ENCODE measurements around the gene FRMD8. TPM values are rescaled to one million over a fixed set of nuclear protein-coding genes. Genes with fewer than 3 reads are reported as not detected.
A peak's percentile ranks its signal among the peaks of the same experiment; 100 is the strongest.

The FRMD8 gene
- total and polyA plus RNA-seq, 4 donors, result 16.8 to 39.5 (median 23.5) TPM

DNA sequence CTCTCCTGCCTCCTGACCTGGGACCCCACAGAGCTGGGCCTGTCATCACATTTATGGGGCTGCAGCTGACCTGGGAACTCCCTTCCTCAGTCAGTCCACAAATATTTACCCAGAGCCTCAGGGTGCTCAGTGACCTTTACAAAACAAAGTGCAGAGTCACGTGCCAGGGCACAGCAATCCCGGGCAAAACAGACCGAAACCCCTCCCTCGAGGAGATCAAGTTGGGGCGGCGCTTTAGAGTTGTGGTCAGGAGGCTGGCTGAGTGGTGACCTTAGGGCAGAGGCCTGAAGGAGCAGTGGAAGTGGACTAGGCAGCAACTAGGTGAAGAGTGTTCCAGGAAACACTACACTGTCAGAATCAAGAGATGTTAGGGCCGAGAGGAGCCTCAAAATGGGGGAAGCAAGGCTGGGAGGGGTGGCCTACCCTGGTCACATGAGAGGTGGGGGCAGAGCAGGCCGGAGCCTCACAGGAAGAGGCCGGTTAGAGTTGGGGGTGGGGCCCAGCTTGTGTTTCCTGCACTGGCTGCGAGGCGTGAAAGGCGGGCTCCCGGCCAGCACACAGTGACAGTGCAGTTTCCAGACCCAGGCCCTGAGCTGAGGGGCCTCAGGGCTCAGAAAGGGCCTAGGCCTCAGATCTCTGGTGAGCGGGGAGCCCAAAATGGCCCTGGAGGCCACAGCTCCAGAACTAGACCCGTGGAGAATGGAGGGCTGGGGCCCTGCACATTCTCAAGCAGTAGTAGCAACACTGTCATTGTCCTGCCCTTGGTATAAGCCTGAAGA lies 32.4 kb downstream of the FRMD8 start:
- DNase-seq (peak; percentile 98 to 99), ATAC-seq (ENCODE audit: low FRiP score) (peak; percentile 63)
- Histone ChIP-seq H3K4me1 (ENCODE audit: control insufficient read depth in 1 of 2, insufficient read depth in 2 of 2, low read length in 2 of 2) (no peaks in the 10 kb centered on the region), H3K36me3 (ENCODE audit: control insufficient read depth in 1 of 2, insufficient read depth in 2 of 2, low read length in 1 of 2) (no peaks in the 10 kb centered on the region), H3K27me3 (ENCODE audit: control insufficient read depth in 1 of 2, insufficient read depth in 2 of 2, low read length in 1 of 2) (peaks cover 0 to 1% of the 10 kb centered on the region in 2 donors), H3K27ac (ENCODE audit: low read depth in 1 of 2, low read length in 2 of 2) (peak overlapping the region; percentile 97), H3K9me3 (ENCODE audit: control insufficient read depth, low read length) (no peaks in the 10 kb centered on the region), H3K4me3 (ENCODE audit: low read length in 2 of 2) (no peak overlapping the region)
- intact Hi-C loops (cut with DNase I), result loop anchor here (5.0 kb wide), 2 partner anchors 37 to 52 kb away; partner anchors contain the start of gene SLC25A45 (in 1 of the 2)
- WGBS, 2 donors, result 2 to 3% methylated on average over 15 of the region's 15 CpGs

DNA sequence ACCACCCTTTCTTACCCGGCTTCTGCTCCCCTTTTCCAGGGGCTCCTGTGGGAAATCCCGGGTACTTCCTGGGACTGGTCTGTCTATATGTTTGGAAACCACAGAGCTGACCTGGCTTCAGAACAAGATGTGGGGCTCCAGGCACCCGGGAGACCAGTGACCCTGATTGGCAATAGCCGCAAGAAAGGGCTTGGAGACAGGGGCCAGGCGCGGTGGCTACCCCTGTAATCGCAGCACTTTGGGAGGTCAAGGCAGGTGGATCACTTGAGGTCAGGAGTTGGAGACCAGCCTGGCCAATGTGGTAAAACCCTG lies 33.0 kb downstream of the FRMD8 start:
- DNase-seq, result peak; percentile 55 to 79
- WGBS, 2 donors, result 35 to 37% methylated on average over 7 of the region's 7 CpGs

DNA sequence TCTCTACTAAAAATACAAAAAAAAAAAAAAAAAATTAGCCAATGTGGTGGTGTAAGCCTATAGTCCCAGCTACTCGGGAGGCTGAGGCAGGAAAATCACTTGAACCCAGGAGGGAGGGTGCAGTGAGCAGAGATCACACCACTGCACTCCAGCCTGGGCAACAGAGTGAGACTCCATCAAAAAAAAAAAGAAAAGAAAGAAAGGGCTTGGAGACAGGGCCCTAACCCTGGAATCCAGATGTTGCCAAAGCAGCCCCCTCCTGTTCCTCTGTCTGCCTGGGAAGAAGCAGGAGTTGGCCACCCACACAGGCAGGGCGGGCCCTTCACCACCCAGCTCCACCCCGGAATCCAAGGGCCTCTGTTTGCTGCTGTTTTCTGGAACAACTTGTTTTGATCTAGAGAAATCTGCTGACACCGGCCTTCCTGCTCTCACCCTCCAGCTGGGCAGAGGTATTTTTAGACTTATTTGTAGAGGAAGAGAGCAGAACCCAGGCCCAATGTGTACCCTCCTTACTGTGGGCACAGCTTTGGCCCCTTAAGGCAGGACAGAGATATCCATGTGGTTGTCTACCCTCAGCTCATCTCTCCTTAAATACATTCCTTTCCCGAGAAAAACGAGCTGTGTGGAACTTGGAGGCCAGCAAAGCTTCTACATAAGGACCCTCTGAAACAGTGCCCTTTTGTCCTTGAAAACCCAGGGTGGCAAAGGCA lies 33.5 kb downstream of the FRMD8 start:
- Histone ChIP-seq H3K9me3 (ENCODE audit: control insufficient read depth, low read length) (no peaks in the 10 kb centered on the region), H3K36me3 (ENCODE audit: control insufficient read depth in 1 of 2, insufficient read depth in 2 of 2, low read length in 1 of 2) (no peaks in the 10 kb centered on the region), H3K27me3 (ENCODE audit: control insufficient read depth in 1 of 2, insufficient read depth in 2 of 2, low read length in 1 of 2) (peaks cover 0 to 1% of the 10 kb centered on the region in 2 donors), H3K4me3 (ENCODE audit: low read length in 2 of 2) (no peak overlapping the region), H3K4me1 (ENCODE audit: control insufficient read depth in 1 of 2, insufficient read depth in 2 of 2, low read length in 2 of 2) (no peaks in the 10 kb centered on the region), H3K27ac (ENCODE audit: low read depth in 1 of 2, low read length in 2 of 2) (peak overlapping the region; percentile 97 to 99)
- ATAC-seq (ENCODE audit: low FRiP score) (peak; percentile 37), DNase-seq (peak; percentile 94 to 96)
- 0% methylated on average over 6 of the region's 6 CpGs for WGBS, 2 donors
- intact Hi-C loops (cut with DNase I), result loop anchor here (5.0 kb wide), 3 partner anchors 38 to 157 kb away; partner anchors contain the start of genes EHBP1L1 (in 1 of the 2) and SLC25A45 (in 1 of the 2)

More for the DNA sequence above, 33.0 kb downstream of the FRMD8 start:
- H3K4me3 ChIP-seq (ENCODE audit: low read length in 2 of 2), result no peak overlapping the region
- no peaks in the 10 kb centered on the region for H3K4me1 ChIP-seq (ENCODE audit: control insufficient read depth in 1 of 2, insufficient read depth in 2 of 2, low read length in 2 of 2)
- H3K36me3 ChIP-seq (ENCODE audit: control insufficient read depth in 1 of 2, insufficient read depth in 2 of 2, low read length in 1 of 2), result no peaks in the 10 kb centered on the region
- peaks cover 0 to 1% of the 10 kb centered on the region in 2 donors for H3K27me3 ChIP-seq (ENCODE audit: control insufficient read depth in 1 of 2, insufficient read depth in 2 of 2, low read length in 1 of 2)
- intact Hi-C loops (cut with DNase I), result loop anchor here (5.0 kb wide), 2 partner anchors 37 to 52 kb away; partner anchors contain the start of gene SLC25A45 (in 1 of the 2)
- peak overlapping the region; percentile 97 for H3K27ac ChIP-seq (ENCODE audit: low read depth in 1 of 2, low read length in 2 of 2)
- H3K9me3 ChIP-seq (ENCODE audit: control insufficient read depth, low read length), result no peaks in the 10 kb centered on the region
- ATAC-seq (ENCODE audit: low FRiP score), result no peak

DNA sequence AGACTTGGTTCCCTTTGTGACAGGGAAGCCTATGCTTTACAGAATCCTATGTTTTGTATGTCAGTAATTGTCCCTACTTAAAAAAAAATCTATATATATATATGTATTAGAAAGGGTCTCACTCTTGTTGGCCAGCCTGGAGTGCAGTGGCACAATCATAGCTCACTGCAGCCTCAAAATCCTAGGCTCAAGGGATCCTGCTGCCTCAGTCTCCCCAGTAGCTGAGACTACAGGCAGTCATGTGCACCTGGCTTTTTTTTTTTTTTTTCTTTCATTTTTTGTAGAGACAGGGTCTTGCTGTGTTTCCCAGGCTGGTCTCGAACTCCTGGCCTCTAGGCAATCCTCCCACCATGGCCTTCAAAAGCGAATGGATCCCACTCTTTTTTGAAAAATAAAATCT lies 34.1 kb downstream of the FRMD8 start:
- Histone ChIP-seq H3K4me3 (ENCODE audit: low read length in 2 of 2) (no peak overlapping the region), H3K36me3 (ENCODE audit: control insufficient read depth in 1 of 2, insufficient read depth in 2 of 2, low read length in 1 of 2) (peaks cover 0 to 1% of the 10 kb centered on the region in 2 donors), H3K27me3 (ENCODE audit: control insufficient read depth in 1 of 2, insufficient read depth in 2 of 2, low read length in 1 of 2) (peaks cover 0 to 1% of the 10 kb centered on the region in 2 donors), H3K4me1 (ENCODE audit: control insufficient read depth in 1 of 2, insufficient read depth in 2 of 2, low read length in 2 of 2) (no peaks in the 10 kb centered on the region), H3K27ac (ENCODE audit: low read depth in 1 of 2, low read length in 2 of 2) (peak overlapping the region; percentile 92 to 99), H3K9me3 (ENCODE audit: control insufficient read depth, low read length) (no peaks in the 10 kb centered on the region)
- 76 to 87% methylated on average over 2 of the region's 2 CpGs for WGBS, 2 donors
- ATAC-seq (ENCODE audit: low FRiP score), result no peak
- intact Hi-C loops (cut with DNase I), result loop anchor here in 1 of 2 donors (5.0 kb wide), 1 partner anchor 157 kb away; the partner anchor contains the start of gene EHBP1L1
- DNase-seq, result peak in 1 of 2 donors; percentile 51

DNA sequence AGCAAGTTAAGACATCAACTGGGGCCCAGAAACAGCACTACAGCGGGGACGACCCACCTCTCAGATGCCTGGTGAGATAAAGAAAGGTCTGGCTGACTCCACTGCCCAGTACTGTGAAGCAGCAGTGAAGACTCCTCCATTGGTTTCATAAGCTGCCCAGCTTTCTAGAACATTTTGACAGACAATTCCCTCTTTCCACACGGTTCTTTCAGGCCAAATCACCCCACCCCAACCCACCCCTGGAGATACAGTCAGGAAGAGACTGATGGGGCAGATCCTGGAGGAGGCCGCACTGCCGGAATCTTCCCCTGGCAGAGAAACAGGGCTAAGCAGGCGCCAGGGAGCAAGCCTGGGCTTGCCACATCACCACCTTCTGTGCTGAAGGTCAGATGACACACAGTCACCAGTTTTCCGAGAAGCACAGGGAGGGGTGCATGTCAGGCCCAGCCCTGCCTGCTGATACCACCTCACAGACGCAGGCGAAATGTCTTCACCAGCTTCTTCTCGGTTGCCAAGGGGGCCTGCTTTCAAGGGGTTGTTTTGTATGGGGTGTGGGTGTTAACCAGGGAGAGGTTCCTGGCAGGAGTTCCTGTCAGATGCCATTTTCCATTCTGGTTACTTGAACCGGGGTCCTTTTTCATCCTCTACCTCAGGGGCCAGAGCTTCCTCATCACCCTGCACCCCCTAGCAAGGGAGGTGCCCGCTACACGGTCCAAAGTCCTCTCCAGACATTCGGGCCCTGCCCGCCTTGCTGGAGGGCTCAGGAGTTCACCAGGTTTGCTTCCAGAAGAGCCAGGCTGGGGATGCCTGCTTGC lies 34.7 kb downstream of the FRMD8 start:
- peak overlapping the region; percentile 98 to 99 for H3K27ac ChIP-seq (ENCODE audit: low read depth in 1 of 2, low read length in 2 of 2)
- peaks cover 0 to 1% of the 10 kb centered on the region in 2 donors for H3K27me3 ChIP-seq (ENCODE audit: control insufficient read depth in 1 of 2, insufficient read depth in 2 of 2, low read length in 1 of 2)
- DNase-seq, result peak; percentile 96 to 97
- ATAC-seq (ENCODE audit: low FRiP score), result peak; percentile 67
- WGBS, 2 donors, result 5% methylated on average over 15 of the region's 15 CpGs
- H3K36me3 ChIP-seq (ENCODE audit: control insufficient read depth in 1 of 2, insufficient read depth in 2 of 2, low read length in 1 of 2), result peaks cover 0 to 1% of the 10 kb centered on the region in 2 donors
- no peaks in the 10 kb centered on the region for H3K9me3 ChIP-seq (ENCODE audit: control insufficient read depth, low read length)
- no peaks in the 10 kb centered on the region for H3K4me1 ChIP-seq (ENCODE audit: control insufficient read depth in 1 of 2, insufficient read depth in 2 of 2, low read length in 2 of 2)
- intact Hi-C loops (cut with DNase I), result loop anchor here in 1 of 2 donors (5.0 kb wide), 1 partner anchor 156 kb away; the partner anchor contains the start of gene EHBP1L1
- H3K4me3 ChIP-seq (ENCODE audit: low read length in 2 of 2), result peak overlapping the region; percentile 64 to 70

DNA sequence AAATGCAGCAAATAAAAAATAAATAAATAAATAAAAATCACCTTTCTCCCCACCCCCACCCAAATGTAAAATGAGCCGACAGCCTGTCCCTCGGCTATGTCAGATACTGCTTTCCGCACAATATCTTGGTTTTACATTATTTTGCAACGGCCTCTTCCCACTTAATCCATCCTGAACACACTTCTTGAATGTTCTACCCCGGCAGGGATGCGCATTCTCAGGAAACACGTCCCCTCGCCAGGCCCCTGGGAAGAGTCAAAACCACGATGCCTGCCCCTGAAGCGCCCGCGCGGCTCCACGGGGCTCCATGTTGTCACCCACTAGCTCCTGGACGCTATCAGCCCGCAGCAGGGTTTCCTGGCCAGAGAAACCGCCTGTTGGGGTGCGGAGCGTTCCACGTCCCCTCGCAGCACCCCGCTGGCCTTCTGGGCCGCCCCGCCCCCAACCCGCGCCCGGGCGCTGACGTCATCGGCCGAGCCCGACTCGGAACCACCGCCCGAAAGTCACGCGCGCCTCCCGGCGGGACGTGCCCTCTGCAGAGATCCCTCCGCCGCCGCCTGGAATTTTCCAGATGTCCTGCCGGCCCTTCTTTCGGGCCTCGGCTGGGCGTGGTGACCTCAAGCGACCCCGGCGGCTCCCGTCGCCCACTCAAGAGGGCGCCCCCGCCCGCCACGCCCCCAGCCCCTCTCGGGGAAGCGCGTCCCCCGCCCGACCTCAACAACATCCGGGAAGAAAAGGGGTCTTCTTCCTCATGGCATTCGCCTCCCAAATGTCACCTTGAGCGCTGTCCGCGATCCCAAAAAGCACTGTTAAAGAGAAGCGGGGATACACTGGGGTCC lies 35.6 kb downstream of the FRMD8 start:
- WGBS, 2 donors, result 0% methylated on average over 61 to 68 of the region's 68 CpGs
- ATAC-seq (ENCODE audit: low FRiP score), result peak; percentile 80
- peaks cover 0 to 1% of the 10 kb centered on the region in 2 donors for H3K27me3 ChIP-seq (ENCODE audit: control insufficient read depth in 1 of 2, insufficient read depth in 2 of 2, low read length in 1 of 2)
- peak; percentile 99 to 100 for DNase-seq
- no peaks in the 10 kb centered on the region for H3K4me1 ChIP-seq (ENCODE audit: control insufficient read depth in 1 of 2, insufficient read depth in 2 of 2, low read length in 2 of 2)
- peaks cover 0 to 3% of the 10 kb centered on the region in 2 donors for H3K36me3 ChIP-seq (ENCODE audit: control insufficient read depth in 1 of 2, insufficient read depth in 2 of 2, low read length in 1 of 2)
- peak overlapping the region; percentile 64 to 70 for H3K4me3 ChIP-seq (ENCODE audit: low read length in 2 of 2)
- intact Hi-C loops (cut with DNase I), result loop anchor here in 1 of 2 donors (1.0 to 5.0 kb wide), 2 partner anchors 76 to 155 kb away; partner anchors contain the start of gene EHBP1L1
- H3K9me3 ChIP-seq (ENCODE audit: control insufficient read depth, low read length), result no peaks in the 10 kb centered on the region
- peak overlapping the region; percentile 99 for H3K27ac ChIP-seq (ENCODE audit: low read depth in 1 of 2, low read length in 2 of 2)

DNA sequence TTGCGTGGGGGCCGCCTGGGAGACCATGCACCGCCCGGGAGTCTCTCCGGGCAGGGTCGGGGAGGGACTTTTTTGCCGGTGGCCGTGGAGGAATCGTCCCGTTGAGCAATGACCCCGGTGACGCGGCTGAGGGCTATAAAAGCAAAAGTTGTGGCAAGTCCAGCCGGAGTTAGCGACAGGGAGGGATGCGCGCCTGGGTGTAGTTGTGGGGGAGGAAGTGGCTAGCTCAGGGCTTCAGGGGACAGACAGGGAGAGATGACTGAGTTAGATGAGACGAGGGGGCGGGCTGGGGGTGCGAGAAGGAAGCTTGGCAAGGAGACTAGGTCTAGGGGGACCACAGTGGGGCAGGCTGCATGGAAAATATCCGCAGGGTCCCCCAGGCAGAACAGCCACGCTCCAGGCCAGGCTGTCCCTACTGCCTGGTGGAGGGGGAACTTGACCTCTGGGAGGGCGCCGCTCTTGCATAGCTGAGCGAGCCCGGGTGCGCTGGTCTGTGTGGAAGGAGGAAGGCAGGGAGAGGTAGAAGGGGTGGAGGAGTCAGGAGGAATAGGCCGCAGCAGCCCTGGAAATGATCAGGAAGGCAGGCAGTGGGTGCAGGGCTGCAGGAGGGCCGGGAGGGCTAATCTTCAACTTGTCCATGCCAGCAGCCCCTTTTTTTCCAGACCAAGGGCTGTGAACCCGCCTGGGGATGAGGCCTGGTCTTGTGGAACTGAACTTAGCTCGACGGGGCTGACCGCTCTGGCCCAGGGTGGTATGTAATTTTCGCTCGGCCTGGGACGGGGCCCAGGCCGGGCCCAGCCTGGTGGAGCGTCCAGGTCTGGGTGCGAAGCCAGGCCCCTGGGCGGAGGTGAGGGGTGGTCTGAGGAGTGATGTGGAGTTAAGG lies 36.4 kb downstream of the FRMD8 start, which contains the start of gene NEAT1:
Gene NEAT1, plus strand, starts transcription at position 166 of the 883 bp plus-strand sequence.
- Histone ChIP-seq H3K9me3 (ENCODE audit: control insufficient read depth, low read length) (no peaks in the 10 kb centered on the region), H3K4me1 (ENCODE audit: control insufficient read depth in 1 of 2, insufficient read depth in 2 of 2, low read length in 2 of 2) (no peaks in the 10 kb centered on the region), H3K27me3 (ENCODE audit: control insufficient read depth in 1 of 2, insufficient read depth in 2 of 2, low read length in 1 of 2) (peaks cover 0 to 1% of the 10 kb centered on the region in 2 donors), H3K27ac (ENCODE audit: low read depth in 1 of 2, low read length in 2 of 2) (peak within 1 kb of the TSS; percentile 99), H3K4me3 (ENCODE audit: low read length in 2 of 2) (peak within 1 kb of the TSS; percentile 83 to 97), H3K36me3 (ENCODE audit: control insufficient read depth in 1 of 2, insufficient read depth in 2 of 2, low read length in 1 of 2) (peaks cover 0 to 4% of the 10 kb centered on the region in 2 donors)
- 3 to 4% methylated on average over 40 of the region's 40 CpGs for WGBS, 2 donors
- DNase-seq (peak; percentile 97 to 99), ATAC-seq (ENCODE audit: low FRiP score) (peak; percentile 72)
- intact Hi-C loops (cut with DNase I), result loop anchor here in 1 of 2 donors (1.0 to 5.0 kb wide), 2 partner anchors 75 to 154 kb away; partner anchors contain the start of gene EHBP1L1

Measured in aorta (tissue), 5 donors.